Neural cell (in vitro differentiated cells): ENCODE results near the gene ENPP1. TPM values are rescaled to one million over a fixed set of nuclear protein-coding genes. Genes with fewer than 3 reads are reported as not detected.
A peak's percentile ranks its signal among the peaks of the same experiment; 100 is the strongest.
"Not testable (repeated sequence)": the region's sequence is repeated elsewhere in the genome, so short reads cannot be mapped to it uniquely, and the experiment has no call there.

Experiments used
- H2AFZ ChIP-seq: fragments of 200-600, 300-800 bp; sonication (generic), shearing (Covaris generic); 2 replicates; pipeline ENCODE4 v1.6.0; 2014; ENCODE audit warnings: low read depth, mild to moderate bottlenecking, antibody characterized with exemption, low read length, moderate library complexity
- H3F3A ChIP-seq: fragments of 200-600 bp; shearing (Covaris generic); 2 replicates; pipeline ENCODE4 v1.6.1; 2016; ENCODE audit warnings: mild to moderate bottlenecking, moderate library complexity, mixed read lengths, antibody characterized with exemption, low read length; ENCODE audit not compliant: insufficient read depth, poor library complexity, severe bottlenecking
- H3K27ac ChIP-seq: fragments of 200-600, 300-800 bp; sonication (generic), shearing (Covaris generic); 2 replicates; pipeline ENCODE4 v1.5.1; 2014; ENCODE audit warnings: mild to moderate bottlenecking, low read length, moderate library complexity
- H3K27me3 ChIP-seq: fragments of 300-800, 200-600 bp; sonication (generic), shearing (Covaris generic); 2 replicates; pipeline ENCODE4 v1.6.0; 2014; ENCODE audit warnings: mild to moderate bottlenecking, low read depth, low read length, moderate library complexity; ENCODE audit not compliant: insufficient read depth
- H3K36me3 ChIP-seq: fragments of 300-800, 200-600 bp; sonication (generic), shearing (Covaris generic); 2 replicates; pipeline ENCODE4 v1.5.1; 2014; ENCODE audit warnings: mild to moderate bottlenecking, antibody characterized with exemption, low read length, moderate library complexity; ENCODE audit not compliant: insufficient read depth
- H3K4me2 ChIP-seq: fragments of 300-800, 200-600 bp; sonication (generic), shearing (Covaris generic); 2 replicates; pipeline ENCODE4 v1.6.0; 2014; ENCODE audit warnings: mild to moderate bottlenecking, low read length
- H3K4me3 ChIP-seq: fragments of 300-800, 200-600 bp; sonication (generic), shearing (Covaris generic); 2 replicates; pipeline ENCODE4 v1.5.1; 2014; ENCODE audit warnings: mild to moderate bottlenecking, low read length, moderate library complexity
- H3K79me2 ChIP-seq: fragments of 200-600 bp; shearing (Covaris generic); replicated peaks from 2 replicates; pipeline ENCODE4 v1.6.0; 2014; ENCODE audit warnings: mild to moderate bottlenecking, low read length, moderate library complexity; ENCODE audit not compliant: insufficient read depth
- H3K9ac ChIP-seq: fragments of 300-800, 200-600 bp; sonication (generic), shearing (Covaris generic); 2 replicates; pipeline ENCODE4 v1.6.1; 2016; ENCODE audit warnings: mild to moderate bottlenecking, low read length, mixed read lengths
- H3K9me2 ChIP-seq: fragments of 200-600 bp; shearing (Covaris generic); 2 replicates; pipeline ENCODE4 v1.6.1; 2016; ENCODE audit warnings: mild to moderate bottlenecking, low read length, mixed read lengths; ENCODE audit not compliant: insufficient read depth
- H3K9me3 ChIP-seq: fragments of 200-600, 300-800 bp; sonication (generic), shearing (Covaris generic); 2 replicates; pipeline ENCODE4 v1.6.1; 2016; ENCODE audit warnings: mild to moderate bottlenecking, mixed run types, low read length, moderate library complexity, mixed read lengths
- H4K20me1 ChIP-seq: fragments of 200-600 bp; shearing (Covaris generic); 2 replicates; pipeline ENCODE4 v1.6.1; 2016; ENCODE audit warnings: mild to moderate bottlenecking, mixed run types; ENCODE audit not compliant: insufficient read depth
- EP300 ChIP-seq: fragments of 450-650 bp; conservative IDR thresholded peaks from 2 replicates; pipeline ENCODE4 v1.6.1; 2014; ENCODE audit warnings: antibody characterized with exemption, mild to moderate bottlenecking, moderate library complexity; ENCODE audit not compliant: poor library complexity, severe bottlenecking
- EZH2 ChIP-seq: fragments of 200-600, 300-800 bp; shearing (Covaris generic), sonication (generic); IDR thresholded peaks from 2 replicates; pipeline ENCODE4 v1.6.1; 2014; ENCODE audit warnings: antibody characterized with exemption, low read length, borderline replicate concordance, mild to moderate bottlenecking; ENCODE audit not compliant: insufficient read depth, poor library complexity, severe bottlenecking
- MXI1 ChIP-seq: fragments of 450-650 bp; conservative IDR thresholded peaks from 2 replicates; pipeline ENCODE4 v1.6.1; 2014; ENCODE audit warnings: antibody characterized with exemption, mild to moderate bottlenecking; ENCODE audit not compliant: poor library complexity, severe bottlenecking
- POLR2AphosphoS5 ChIP-seq: IDR thresholded peaks from 2 replicates; pipeline ENCODE4 v1.6.1; 2012
- RAD21 ChIP-seq: fragments of 450-650 bp; conservative IDR thresholded peaks from 2 replicates; pipeline ENCODE4 v1.6.1; 2014; ENCODE audit warnings: antibody characterized with exemption, mild to moderate bottlenecking, moderate library complexity
- SMC3 ChIP-seq: fragments of 450-650 bp; conservative IDR thresholded peaks from 2 replicates; pipeline ENCODE4 v1.6.1; 2014; ENCODE audit warnings: antibody characterized with exemption, mild to moderate bottlenecking, moderate library complexity; ENCODE audit not compliant: poor library complexity
- TAF1 ChIP-seq: IDR thresholded peaks from 2 replicates; pipeline ENCODE4 v1.6.1; 2012; ENCODE audit warnings: low read depth
- polyA plus RNA-seq: library from polyadenylated mRNA; depleted of rRNA; stranded (reverse); fragments of >200 nt; gene quantifications from 2 replicates; pipeline ENCODE4 v1.2.3, GENCODE V29; 2014
- TF ChIP-seq, protein P1 (sequence below): fragments of 450-650 bp; IDR thresholded peaks from 2 replicates; pipeline ENCODE4 v1.5.1; 2014; ENCODE audit warnings: antibody characterized with exemption, mild to moderate bottlenecking, moderate library complexity; ENCODE audit not compliant: poor library complexity, severe bottlenecking
- TF ChIP-seq, protein P2 (sequence below): IDR thresholded peaks from 2 replicates; pipeline ENCODE4 v1.6.1; 2012; ENCODE audit warnings: borderline replicate concordance

The ENPP1 gene
- polyA plus RNA-seq, 1 donor from 2014 or later = not detected

DNA sequence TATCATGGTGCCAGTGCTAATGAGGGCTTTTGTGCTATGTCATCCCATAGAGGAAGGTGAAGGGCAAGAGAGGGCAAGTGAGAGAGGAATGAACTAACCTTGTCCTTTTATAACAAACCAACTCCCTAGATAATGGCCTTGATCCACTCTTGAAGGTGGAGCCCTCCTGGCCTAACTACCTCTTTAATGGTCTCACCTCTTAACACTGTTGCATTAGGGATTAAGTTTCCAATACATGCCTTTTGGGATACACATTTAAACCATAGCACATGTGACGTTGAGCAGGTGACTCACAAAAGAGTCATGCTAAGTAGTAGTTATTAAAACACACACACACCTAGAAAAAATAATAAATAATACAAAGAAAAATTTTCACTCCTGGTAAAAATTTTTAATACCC lies 106.4 kb downstream of the ENPP1 start:
- H2AFZ ChIP-seq = no peak overlapping the region
- no peak overlapping the region for H3K4me2 ChIP-seq
- no peaks in the 10 kb centered on the region for H3F3A ChIP-seq
- no peak overlapping the region for H3K9ac ChIP-seq
- TF ChIP-seq RAD21 = no peak
- no peak for TF ChIP-seq POLR2AphosphoS5
- no peak for TF ChIP-seq SMC3
- TF ChIP-seq TAF1 = no peak
- TF ChIP-seq, protein P1, sequence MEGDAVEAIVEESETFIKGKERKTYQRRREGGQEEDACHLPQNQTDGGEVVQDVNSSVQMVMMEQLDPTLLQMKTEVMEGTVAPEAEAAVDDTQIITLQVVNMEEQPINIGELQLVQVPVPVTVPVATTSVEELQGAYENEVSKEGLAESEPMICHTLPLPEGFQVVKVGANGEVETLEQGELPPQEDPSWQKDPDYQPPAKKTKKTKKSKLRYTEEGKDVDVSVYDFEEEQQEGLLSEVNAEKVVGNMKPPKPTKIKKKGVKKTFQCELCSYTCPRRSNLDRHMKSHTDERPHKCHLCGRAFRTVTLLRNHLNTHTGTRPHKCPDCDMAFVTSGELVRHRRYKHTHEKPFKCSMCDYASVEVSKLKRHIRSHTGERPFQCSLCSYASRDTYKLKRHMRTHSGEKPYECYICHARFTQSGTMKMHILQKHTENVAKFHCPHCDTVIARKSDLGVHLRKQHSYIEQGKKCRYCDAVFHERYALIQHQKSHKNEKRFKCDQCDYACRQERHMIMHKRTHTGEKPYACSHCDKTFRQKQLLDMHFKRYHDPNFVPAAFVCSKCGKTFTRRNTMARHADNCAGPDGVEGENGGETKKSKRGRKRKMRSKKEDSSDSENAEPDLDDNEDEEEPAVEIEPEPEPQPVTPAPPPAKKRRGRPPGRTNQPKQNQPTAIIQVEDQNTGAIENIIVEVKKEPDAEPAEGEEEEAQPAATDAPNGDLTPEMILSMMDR = no peak
- TF ChIP-seq MXI1 = no peak
- TF ChIP-seq, protein P2, sequence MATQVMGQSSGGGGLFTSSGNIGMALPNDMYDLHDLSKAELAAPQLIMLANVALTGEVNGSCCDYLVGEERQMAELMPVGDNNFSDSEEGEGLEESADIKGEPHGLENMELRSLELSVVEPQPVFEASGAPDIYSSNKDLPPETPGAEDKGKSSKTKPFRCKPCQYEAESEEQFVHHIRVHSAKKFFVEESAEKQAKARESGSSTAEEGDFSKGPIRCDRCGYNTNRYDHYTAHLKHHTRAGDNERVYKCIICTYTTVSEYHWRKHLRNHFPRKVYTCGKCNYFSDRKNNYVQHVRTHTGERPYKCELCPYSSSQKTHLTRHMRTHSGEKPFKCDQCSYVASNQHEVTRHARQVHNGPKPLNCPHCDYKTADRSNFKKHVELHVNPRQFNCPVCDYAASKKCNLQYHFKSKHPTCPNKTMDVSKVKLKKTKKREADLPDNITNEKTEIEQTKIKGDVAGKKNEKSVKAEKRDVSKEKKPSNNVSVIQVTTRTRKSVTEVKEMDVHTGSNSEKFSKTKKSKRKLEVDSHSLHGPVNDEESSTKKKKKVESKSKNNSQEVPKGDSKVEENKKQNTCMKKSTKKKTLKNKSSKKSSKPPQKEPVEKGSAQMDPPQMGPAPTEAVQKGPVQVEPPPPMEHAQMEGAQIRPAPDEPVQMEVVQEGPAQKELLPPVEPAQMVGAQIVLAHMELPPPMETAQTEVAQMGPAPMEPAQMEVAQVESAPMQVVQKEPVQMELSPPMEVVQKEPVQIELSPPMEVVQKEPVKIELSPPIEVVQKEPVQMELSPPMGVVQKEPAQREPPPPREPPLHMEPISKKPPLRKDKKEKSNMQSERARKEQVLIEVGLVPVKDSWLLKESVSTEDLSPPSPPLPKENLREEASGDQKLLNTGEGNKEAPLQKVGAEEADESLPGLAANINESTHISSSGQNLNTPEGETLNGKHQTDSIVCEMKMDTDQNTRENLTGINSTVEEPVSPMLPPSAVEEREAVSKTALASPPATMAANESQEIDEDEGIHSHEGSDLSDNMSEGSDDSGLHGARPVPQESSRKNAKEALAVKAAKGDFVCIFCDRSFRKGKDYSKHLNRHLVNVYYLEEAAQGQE = no peak
- TF ChIP-seq EZH2 = no peak
- TF ChIP-seq EP300 = no peak
- H3K9me2 ChIP-seq = no peaks in the 10 kb centered on the region
- H4K20me1 ChIP-seq = no peaks in the 10 kb centered on the region
- no peaks in the 10 kb centered on the region for H3K9me3 ChIP-seq
- H3K36me3 ChIP-seq = no peaks in the 10 kb centered on the region
- no peaks in the 10 kb centered on the region for H3K27me3 ChIP-seq
- no peak overlapping the region for H3K4me3 ChIP-seq
- H3K79me2 ChIP-seq = no peaks in the 10 kb centered on the region
- no peak overlapping the region for H3K27ac ChIP-seq

DNA sequence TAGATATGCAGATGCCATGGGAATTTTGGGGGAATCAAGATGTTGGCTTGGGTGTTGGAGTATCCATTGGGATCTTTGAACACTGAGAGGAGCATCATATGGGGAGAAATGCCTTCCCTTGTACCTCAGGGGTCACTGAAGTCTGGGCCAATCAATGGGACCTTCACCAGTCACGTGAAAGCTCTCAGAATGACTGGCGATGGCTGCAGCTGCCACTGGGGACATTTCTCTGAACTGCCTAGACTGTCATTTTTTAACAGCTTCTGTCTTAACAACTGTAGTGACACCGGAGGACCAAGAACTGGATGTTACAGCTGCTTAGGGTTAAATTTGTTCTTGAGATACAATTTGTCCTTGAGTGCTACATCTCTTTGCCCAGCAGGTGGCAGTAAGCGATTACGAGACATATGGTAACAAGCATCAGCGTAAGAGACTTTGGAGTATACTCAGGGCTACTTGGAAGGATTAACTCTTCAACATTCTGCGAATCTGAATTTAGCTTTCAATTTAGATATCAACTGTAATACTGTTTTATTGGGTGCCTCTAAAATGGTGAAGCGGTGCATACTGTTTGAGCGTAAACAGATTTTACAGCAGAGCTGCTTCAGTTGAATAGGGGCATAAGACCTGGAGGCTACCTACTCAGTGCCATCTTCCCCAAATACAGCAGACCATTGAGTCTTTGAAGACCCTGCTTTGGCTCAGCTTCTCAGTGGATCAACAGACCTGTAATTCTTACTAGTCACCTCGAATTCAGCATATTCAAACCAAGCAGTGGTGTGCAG lies 107.3 kb downstream of the ENPP1 start:
- no peaks in the 10 kb centered on the region for H4K20me1 ChIP-seq
- H3K4me2 ChIP-seq = no peak overlapping the region
- no peaks in the 10 kb centered on the region for H3F3A ChIP-seq
- no peaks in the 10 kb centered on the region for H3K36me3 ChIP-seq
- no peak overlapping the region for H3K4me3 ChIP-seq
- no peaks in the 10 kb centered on the region for H3K9me2 ChIP-seq
- H3K9me3 ChIP-seq = no peaks in the 10 kb centered on the region
- TF ChIP-seq RAD21 (peak; percentile 84), SMC3 (peak; percentile 85), EZH2 (no peak), TAF1 (no peak), POLR2AphosphoS5 (no peak), MXI1 (no peak)
- TF ChIP-seq, protein P1 = peak; percentile 86
- TF ChIP-seq, protein P2 = no peak
- H2AFZ ChIP-seq = no peak overlapping the region
- no peaks in the 10 kb centered on the region for H3K27me3 ChIP-seq
- H3K9ac ChIP-seq = no peak overlapping the region
- no peaks in the 10 kb centered on the region for H3K79me2 ChIP-seq
- no peak overlapping the region for H3K27ac ChIP-seq

DNA sequence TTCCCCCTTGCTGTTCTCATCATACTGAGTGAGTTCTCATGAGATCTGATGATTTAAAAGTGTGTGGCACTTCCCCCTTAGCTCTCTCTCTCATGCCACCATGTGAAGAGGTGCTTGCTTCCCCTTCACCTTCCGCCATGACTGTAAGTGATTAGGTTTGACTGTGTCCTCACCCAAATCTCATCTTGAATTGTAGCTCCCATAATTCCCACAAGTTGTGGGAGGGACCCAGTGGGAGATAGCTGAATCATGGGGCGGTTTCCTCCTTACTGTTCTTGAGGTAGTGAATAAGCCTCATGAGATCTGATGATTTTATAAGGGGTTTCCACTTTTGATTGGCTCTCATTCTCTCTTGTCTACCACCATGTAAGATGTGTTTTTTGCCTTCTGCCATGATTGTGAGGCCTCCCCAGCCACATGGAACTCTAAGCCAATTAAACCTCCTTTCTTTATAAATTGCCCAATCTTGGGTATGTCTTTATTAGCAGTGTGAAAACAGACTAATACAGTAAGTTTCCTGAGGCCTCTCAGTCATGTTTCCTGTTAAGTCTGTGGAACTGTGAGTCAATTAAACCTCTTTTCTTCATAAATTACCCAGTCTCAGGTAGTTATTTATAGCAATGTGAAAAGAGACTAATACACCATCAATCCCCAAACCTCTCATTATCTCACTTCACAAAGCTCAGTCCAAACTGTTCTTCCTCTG lies 108.4 kb downstream of the ENPP1 start:
- not testable (repeated sequence) for H3K27ac ChIP-seq, H3K9ac ChIP-seq, H3K36me3 ChIP-seq, H3K9me3 ChIP-seq, H3K9me2 ChIP-seq, H3K4me3 ChIP-seq, H3F3A ChIP-seq, H3K27me3 ChIP-seq, H2AFZ ChIP-seq, H3K79me2 ChIP-seq, H4K20me1 ChIP-seq, H3K4me2 ChIP-seq
